ENCODE results near the gene HOXA13.

HOXA13 gene

DNA sequence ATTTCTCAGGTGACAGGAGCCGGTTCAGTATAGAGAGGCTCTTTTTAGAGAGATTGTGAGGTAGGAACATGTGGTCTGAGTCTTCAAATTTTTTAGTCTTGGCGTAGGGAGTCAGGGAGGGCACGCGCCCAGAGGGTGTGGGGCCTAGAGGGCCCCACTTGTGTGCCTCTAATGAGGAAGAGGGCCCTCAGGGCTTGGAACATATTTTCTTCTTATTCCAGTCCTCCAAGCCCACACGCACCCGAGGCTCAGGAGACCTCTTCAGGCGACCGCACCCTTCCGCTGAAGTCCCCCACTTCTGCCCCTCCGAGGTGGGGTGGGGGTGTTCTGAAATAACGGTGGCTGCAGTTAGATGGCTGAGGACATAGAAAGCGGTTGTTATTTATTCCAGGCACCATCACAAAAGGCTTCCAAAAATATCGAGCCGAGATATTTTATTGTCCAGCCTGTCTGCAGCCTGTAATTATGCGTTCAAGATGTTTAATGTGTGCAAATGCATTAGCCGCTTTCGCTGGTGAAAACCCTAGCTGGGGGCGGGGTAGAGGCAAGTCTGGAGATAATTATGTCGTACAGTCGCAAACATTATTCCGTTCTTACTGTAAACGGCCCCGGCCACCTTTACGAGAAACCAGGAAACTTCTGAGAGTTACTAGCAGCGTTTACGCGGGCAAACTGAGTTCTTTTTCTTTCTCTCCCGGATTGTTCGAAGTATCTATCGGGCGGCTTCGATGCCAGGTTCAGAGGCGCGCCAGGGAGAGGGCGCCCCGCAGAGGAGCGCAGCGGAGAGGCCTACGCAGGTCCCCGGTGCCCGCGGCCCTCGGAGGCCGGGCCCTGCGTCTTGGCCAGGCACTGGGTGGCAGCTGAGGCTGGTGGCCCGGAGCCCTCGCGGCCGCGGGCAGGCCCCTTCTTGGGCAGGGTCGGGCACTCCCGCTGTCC lies 12.9 kb upstream of the HOXA13 start:
- no peak for DNase-seq (ENCODE audit: low spot score)
- TF ChIP-seq, protein P1, sequence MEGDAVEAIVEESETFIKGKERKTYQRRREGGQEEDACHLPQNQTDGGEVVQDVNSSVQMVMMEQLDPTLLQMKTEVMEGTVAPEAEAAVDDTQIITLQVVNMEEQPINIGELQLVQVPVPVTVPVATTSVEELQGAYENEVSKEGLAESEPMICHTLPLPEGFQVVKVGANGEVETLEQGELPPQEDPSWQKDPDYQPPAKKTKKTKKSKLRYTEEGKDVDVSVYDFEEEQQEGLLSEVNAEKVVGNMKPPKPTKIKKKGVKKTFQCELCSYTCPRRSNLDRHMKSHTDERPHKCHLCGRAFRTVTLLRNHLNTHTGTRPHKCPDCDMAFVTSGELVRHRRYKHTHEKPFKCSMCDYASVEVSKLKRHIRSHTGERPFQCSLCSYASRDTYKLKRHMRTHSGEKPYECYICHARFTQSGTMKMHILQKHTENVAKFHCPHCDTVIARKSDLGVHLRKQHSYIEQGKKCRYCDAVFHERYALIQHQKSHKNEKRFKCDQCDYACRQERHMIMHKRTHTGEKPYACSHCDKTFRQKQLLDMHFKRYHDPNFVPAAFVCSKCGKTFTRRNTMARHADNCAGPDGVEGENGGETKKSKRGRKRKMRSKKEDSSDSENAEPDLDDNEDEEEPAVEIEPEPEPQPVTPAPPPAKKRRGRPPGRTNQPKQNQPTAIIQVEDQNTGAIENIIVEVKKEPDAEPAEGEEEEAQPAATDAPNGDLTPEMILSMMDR (IDR thresholded peaks at IDR 0.05; ENCODE audit: borderline replicate concordance, control extremely low read depth, extremely low read depth, insufficient read depth, missing control alignments) = no peak
- in situ Hi-C loops (cut with MboI; ENCODE audit: low sequenced_read_pairs, unreplicated experiment) = loop anchor here (25.0 kb wide), 1 partner anchor 575 kb away; no protein-coding TSS in a partner anchor

DNA sequence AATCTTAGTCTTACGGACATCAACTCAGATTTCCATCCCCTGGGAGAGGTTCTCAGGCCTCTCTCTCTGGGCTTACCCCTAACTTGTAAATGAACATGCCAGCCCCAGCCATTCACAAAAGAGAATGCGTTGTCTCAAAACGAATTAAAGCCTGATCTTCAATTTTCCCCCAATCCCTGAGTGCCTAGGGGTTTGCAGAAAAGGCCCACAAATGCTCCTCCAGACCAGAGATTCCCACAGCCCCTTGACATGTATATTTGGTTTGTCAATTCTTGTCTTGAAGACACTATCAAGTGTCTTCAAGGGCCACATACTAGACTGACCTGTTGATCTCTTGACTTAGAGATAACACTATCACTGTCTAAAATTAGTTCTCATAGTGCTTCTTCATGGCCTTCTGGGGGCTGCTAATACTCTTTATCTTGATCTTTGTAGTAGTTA lies 11.9 kb upstream of the HOXA13 start:
- TF ChIP-seq, protein P1 (IDR thresholded peaks at IDR 0.05; ENCODE audit: borderline replicate concordance, control extremely low read depth, extremely low read depth, insufficient read depth, missing control alignments) = no peak
- in situ Hi-C loops (cut with MboI; ENCODE audit: low sequenced_read_pairs, unreplicated experiment) = loop anchor here (25.0 kb wide), 1 partner anchor 576 kb away; no protein-coding TSS in a partner anchor
- DNase-seq (ENCODE audit: low spot score) = no peak

DNA sequence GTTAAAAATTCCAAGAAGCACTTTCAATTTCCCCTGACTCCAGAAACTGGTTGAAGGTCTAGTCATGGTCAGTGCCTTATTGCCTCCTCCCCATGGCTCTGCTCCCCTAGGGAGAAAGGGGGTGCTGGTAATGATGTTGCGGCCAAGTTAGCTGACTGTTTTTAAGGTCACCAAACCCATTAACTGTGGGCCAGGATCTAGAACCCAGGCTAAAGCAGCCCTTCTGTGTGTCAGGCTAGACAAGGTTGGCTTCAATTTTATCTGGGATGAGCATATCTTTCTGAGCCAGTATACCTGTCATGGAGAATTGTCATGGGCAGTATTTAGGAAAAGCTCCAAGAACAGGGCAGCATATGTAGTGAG lies 11.2 kb upstream of the HOXA13 start:
- DNase-seq (ENCODE audit: low spot score) = no peak
- in situ Hi-C loops (cut with MboI; ENCODE audit: low sequenced_read_pairs, unreplicated experiment) = loop anchor here (25.0 kb wide), 1 partner anchor 576 kb away; no protein-coding TSS in a partner anchor
- TF ChIP-seq, protein P1 (IDR thresholded peaks at IDR 0.05; ENCODE audit: borderline replicate concordance, control extremely low read depth, extremely low read depth, insufficient read depth, missing control alignments) = no peak

DNA sequence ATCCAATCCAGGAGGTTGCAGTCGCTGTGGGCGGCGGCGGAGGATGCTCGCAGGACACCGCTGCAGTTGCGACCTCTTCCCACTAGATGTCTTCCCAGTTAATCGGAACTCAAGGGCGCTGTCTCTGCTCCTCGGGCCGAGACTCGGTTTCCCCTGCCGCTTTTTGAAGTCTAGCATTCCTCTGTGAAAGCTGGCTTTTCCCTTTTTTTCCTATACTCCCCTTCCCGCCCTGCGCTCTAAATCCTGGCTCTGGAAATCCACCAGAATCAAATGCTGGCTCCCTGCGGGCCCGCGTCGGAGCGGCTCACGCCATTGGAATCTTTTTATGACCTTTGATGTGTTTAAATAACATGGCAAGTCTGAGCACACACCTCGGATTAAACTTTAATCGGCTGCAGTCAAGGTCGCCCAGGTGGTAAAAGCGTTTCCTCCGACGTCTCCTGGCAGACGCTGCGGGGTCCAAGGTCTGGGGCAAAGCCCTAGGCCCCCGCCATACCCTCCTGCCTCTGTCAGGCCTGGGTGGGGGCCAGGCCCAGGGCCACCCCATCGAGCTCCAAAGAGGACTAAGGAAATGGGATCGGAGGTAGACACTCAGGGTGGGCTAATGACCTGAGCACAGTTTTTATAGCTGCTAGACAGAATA lies 10.7 kb upstream of the HOXA13 start:
- TF ChIP-seq, protein P1 (IDR thresholded peaks at IDR 0.05; ENCODE audit: borderline replicate concordance, control extremely low read depth, extremely low read depth, insufficient read depth, missing control alignments) = peak; percentile 75
- in situ Hi-C loops (cut with MboI; ENCODE audit: low sequenced_read_pairs, unreplicated experiment) = loop anchor here (25.0 kb wide), 1 partner anchor 577 kb away; no protein-coding TSS in a partner anchor
- peak; percentile 79 for DNase-seq (ENCODE audit: low spot score)

DNA sequence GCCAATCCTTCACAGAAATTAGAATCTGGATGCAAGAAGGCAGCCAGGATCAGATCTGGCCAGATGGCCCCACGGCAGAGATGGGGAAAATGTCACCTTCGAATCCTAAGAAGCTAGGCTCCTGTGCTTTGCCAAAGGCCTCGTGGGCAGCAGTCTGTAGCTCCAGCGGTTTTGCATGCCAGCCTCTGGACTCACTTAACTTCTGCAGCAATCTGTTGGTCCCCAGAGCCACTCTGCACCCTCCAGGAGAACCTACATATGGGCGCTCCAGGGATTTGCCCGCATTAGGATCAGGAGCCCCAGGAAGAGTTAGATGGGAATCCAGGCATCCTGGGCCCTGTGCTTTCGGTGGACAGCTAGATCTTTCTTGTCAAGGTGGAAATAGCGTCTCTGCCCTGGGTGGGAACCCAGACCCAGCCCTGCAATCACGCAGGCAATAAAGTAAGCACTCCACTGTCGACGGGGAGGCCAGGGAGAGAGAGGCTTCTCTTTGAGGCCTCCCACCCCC lies 10.1 kb upstream of the HOXA13 start:
- in situ Hi-C loops (cut with MboI; ENCODE audit: low sequenced_read_pairs, unreplicated experiment) = loop anchor here (10.0 to 25.0 kb wide), 2 partner anchors 375 to 577 kb away; no protein-coding TSS in a partner anchor
- TF ChIP-seq, protein P1 (IDR thresholded peaks at IDR 0.05; ENCODE audit: borderline replicate concordance, control extremely low read depth, extremely low read depth, insufficient read depth, missing control alignments) = no peak
- DNase-seq (ENCODE audit: low spot score) = no peak

DNA sequence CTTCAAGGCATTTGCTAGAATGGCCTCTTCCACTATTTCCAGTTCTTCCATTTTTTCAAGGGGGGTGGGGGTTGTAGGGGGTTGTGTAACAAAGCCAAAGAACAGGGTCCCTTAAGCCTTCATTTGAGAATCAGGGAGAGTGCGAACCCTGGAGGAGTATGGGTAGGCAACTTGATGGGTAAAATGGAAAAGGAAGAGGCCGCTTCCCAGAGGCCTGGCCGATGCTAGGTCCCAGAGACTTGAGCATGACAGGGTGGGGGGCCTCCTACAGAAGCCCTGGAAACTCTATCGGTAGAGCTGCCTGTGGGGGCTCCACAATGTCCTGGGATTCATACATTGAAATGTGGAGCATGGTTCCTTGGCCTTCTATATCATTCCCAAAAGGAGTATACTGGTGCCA lies 9.1 kb upstream of the HOXA13 start:
- TF ChIP-seq, protein P1 (IDR thresholded peaks at IDR 0.05; ENCODE audit: borderline replicate concordance, control extremely low read depth, extremely low read depth, insufficient read depth, missing control alignments) = no peak
- in situ Hi-C loops (cut with MboI; ENCODE audit: low sequenced_read_pairs, unreplicated experiment) = loop anchor here (10.0 to 25.0 kb wide), 2 partner anchors 376 to 578 kb away; no protein-coding TSS in a partner anchor
- DNase-seq (ENCODE audit: low spot score) = no peak
